Measurements from ENCODE around the gene RALGDS.

The RALGDS gene

GRCh38 chr9:133057553-133057952 lies 63.5 kb downstream of the RALGDS start:
- no peak for DNase-seq (ENCODE audit: low read depth, low spot score)
- H3K4me3 ChIP-seq (ENCODE audit: low read depth, low read length) = no peak overlapping the region
- in situ Hi-C loops (cut with HindIII; ENCODE audit: low sequenced_read_pairs) = no loop called here
- no peak for TF ChIP-seq CTCF (IDR thresholded peaks at IDR 0.05; ENCODE audit: low read depth, low read length)

GRCh38 chr9:133057006-133057405 lies 64.0 kb downstream of the RALGDS start:
- in situ Hi-C loops (cut with HindIII; ENCODE audit: low sequenced_read_pairs) = no loop called here
- H3K4me3 ChIP-seq (ENCODE audit: low read depth, low read length) = no peak overlapping the region
- no peak for TF ChIP-seq CTCF (IDR thresholded peaks at IDR 0.05; ENCODE audit: low read depth, low read length)
- no peak for DNase-seq (ENCODE audit: low read depth, low spot score)

GRCh38 chr9:133056533-133056932 lies 64.5 kb downstream of the RALGDS start:
- no peak for TF ChIP-seq CTCF (IDR thresholded peaks at IDR 0.05; ENCODE audit: low read depth, low read length)
- no peak for DNase-seq (ENCODE audit: low read depth, low spot score)
- in situ Hi-C loops (cut with HindIII; ENCODE audit: low sequenced_read_pairs) = no loop called here
- no peak overlapping the region for H3K4me3 ChIP-seq (ENCODE audit: low read depth, low read length)

GRCh38 chr9:133055788-133056420 lies 65.1 kb downstream of the RALGDS start:
- in situ Hi-C loops (cut with HindIII; ENCODE audit: low sequenced_read_pairs) = no loop called here
- no peak for DNase-seq (ENCODE audit: low read depth, low spot score)
- no peak for TF ChIP-seq CTCF (IDR thresholded peaks at IDR 0.05; ENCODE audit: low read depth, low read length)
- no peak overlapping the region for H3K4me3 ChIP-seq (ENCODE audit: low read depth, low read length)

- DNase-seq (ENCODE audit: low read depth, low spot score) = peak; percentile 41
- no peak overlapping the region for H3K4me3 ChIP-seq (ENCODE audit: low read depth, low read length)
- no peak for TF ChIP-seq CTCF (IDR thresholded peaks at IDR 0.05; ENCODE audit: low read depth, low read length)
- in situ Hi-C loops (cut with HindIII; ENCODE audit: low sequenced_read_pairs) = no loop called here
Measured at GRCh38 chr9:133054966-133055365, 66.1 kb downstream of the RALGDS start.

- no peak for DNase-seq (ENCODE audit: low read depth, low spot score)
- no peak for TF ChIP-seq CTCF (IDR thresholded peaks at IDR 0.05; ENCODE audit: low read depth, low read length)
- in situ Hi-C loops (cut with HindIII; ENCODE audit: low sequenced_read_pairs) = no loop called here
- no peak overlapping the region for H3K4me3 ChIP-seq (ENCODE audit: low read depth, low read length)
Measured at GRCh38 chr9:133054194-133054890, 66.7 kb downstream of the RALGDS start.
